IPS-NIHi7 (cell line): ENCODE results near the gene B4GALT5.
"Not testable (repeated sequence)": the region's sequence is repeated elsewhere in the genome, so short reads cannot be mapped to it uniquely, and the experiment has no call there.

ENCODE experiments used
- DNase-seq: peaks from one replicate; pipeline ENCODE4 v3.0.0; 2012; ENCODE audit warnings: mixed read lengths; ENCODE audit errors: extremely low spot score

The B4GALT5 gene

DNA sequence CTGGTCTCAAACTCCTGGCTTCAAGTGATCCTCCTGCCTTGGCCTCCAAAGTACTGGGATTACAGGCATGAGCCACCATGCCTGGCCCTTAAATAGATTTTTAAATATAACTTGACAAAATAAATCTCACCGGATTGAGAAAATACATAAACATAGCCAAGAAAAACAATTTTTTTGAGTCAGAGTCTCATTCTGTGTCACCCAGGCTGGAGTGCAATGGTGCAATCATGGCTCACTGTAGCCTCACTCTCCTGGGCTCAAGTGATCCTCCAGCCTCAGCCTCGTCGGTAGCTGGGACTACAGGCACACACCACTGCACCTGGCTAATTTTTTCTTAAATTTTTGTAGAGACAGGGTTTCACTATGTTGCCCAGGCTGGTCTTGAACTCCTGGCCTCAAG, 85.4 kb downstream of the B4GALT5 start:
- not testable (repeated sequence) for DNase-seq

DNA sequence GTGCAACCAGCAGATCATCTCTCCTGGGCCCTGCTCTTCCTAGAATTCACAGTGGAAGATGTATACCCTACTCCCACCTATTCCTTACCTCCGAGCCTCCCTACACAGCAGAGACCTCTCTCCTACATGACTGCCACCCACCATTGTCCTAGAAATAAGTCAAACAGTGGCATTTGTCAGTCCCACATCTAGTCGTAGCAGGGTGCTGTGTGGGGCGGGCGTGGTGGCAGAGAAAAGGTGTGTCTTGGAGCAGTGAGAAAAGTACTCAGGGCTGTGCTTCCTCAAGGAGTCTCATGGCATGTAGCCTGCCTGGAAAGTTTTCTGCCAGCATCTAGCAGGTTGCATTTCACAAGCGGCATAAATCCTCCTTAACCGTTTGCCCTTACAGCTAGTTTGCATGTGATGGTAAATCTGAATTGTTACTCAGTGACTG, 86.3 kb downstream of the B4GALT5 start:
- DNase-seq = no peak

DNA sequence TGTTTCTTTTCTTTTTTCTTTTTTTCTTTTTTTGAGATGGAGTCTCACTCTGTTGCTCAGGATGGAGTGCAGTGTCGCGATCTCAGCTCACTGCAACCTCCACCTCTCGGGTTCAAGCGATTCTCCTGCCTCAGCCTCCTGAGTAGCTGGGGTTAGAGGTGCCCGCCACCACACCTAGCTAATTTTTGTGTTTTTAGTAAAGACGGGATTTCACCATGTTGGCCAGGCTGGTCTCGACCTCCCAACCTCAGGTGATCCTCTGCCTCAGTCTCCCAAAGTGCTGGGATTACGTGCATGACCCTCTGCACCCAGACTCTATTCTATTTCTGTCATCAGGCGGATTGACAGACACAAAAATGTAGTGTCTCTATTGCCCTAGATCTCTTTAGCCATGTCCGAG, 88.7 kb downstream of the B4GALT5 start:
- DNase-seq = not testable (repeated sequence)

DNA sequence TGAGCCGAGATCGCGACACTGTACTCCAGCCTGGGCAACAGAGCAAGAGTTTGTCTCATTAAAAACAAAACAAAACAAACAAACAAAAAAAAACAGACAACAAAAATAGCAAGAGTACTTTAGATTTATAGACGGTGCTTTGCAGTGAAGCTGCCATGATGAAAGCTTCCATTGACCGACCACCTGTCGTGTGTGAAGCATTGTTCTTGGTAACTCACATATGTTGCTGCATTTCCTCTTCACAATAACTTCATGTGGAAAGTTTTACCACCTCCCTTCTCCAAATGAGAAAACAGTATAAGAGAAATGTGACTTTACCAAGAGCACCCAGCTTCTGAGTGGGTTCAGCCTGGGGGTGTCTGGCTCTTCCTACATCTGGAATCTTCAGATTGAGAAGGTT, 89.4 kb downstream of the B4GALT5 start:
- no peak for DNase-seq

DNA sequence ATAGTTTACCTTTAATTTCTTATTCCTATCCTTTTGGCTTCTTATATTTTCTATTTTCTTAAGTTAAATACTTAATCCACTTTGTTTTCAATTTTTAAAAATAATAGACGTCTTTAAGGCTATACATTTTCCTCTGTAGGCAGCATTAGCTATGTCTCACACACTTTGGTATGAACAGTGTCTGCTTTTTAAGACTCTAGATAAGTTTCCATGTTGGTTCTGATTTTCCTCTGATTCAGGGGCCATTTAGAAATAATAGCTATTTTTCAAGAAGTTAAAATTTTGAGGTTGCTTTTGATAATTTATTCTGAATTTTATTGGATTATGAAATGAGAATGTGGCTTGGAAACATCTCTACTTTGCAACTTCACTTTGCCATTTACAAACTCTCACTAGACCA, 91.4 kb downstream of the B4GALT5 start:
- no peak for DNase-seq

DNA sequence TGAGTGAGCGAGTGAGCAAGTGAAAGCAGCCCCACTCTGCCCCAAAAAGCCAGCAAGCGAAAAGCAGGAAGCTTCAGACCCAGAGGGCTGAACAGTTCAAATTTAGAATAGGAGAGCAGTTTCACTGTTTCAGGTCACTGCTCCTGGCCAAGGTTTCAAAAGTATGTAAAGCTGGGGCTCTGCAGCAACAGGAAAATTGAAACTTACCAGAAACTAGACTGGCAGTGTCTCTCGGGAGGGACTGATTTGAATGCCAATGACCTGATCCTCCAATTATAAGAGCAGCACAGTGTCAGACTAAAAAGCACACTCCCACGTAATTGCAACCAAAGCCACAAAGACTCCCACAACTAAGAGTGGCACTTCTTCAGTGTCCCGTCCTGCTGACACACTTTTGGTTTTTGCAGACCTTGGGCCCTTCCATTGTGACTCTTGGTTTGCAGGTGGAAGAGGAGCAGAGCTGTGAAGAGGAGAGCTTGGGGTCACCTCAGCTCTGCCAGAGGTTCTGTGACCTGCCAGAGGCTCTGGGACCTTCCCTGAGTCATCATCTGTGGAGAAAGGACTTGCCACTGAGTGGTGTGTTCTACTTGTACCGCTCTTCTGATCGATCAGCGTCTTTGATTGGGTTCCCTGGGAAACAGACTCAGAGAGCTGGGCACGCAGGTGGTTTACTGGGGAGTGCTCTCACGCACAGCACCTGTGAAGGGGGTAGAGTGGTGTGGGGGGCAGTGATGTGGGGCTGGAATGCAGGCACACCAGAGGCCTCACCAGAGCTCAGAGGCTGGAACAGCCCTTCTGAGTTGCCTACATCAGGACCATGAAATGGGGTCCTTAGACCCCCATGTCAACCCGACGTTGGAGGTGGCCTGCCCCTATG, 93.1 kb downstream of the B4GALT5 start:
- DNase-seq = no peak

DNA sequence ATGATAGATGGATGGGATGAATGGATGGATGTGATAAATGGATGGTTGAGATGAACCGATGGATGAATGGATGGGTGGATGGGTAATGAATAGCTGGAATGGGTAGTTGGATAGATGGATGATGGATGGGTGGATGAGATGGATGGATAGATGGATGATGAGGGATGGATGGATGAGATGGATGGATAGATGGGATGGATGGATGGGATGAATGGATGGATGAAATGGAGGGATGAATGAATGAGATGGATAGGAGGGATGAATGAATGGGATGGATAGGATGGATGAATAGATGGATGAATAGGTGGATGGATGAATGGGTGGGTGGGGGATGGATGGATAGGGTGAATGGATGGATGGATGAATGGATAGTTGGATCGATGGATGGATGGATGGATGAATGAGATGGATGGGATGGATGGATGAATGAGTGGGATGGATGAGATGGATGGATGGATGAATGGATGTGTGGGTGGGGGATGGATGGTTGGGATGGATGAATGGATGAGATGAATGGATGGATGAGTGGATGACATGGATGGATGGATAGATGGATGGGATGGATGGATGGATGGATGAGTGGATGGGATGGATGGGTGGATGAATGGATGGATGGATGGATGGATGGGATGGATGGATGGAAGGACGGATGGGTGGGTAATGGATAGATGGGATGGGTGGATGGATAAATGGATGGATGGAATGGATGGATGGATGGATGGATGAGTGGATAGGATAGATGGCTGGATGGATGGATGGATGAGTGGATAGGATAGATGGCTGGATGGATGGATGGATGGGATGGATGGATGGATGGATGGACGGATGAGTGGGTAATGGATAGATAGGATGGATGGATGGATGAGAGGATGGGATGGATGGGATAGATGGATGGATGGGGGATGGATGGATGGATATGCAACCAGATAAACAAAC, 94.3 kb downstream of the B4GALT5 start:
- no peak for DNase-seq

DNA sequence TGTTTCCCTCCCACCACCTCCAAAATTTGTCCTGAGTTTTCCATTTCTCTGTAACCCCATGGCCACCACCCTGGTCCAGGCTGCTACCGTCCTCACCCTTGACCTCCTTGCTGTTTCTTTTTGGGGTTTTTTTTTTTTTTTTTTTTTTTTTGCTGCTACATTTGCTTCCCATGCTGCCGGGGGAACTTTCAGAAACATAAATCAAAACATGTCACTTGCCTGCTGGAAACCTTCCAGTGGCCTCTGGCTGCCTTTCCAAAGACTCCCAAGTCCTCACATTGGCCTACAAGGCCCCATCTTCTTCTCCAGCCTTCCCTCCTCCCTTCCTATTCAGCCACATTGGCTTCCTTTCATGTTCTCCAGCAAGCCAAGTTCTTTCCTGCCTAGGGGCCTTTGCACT, 95.4 kb downstream of the B4GALT5 start:
- no peak for DNase-seq

DNA sequence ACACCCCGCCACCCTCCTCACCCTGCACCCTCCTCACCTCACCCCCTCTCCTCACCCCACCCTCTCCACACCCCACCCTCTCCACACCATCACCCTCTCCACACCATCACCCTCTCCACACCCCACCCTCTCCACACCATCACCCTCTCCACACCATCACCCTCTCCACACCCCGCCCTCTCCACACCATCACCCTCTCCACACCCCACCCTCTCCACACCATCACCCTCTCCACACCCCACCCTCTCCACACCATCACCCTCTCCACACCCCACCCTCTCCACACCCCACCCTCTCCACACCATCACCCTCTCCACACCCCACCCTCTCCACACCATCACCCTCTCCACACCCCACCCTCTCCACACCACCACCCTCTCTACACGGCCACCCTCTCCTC, 96.3 kb downstream of the B4GALT5 start:
- not testable (repeated sequence) for DNase-seq

DNA sequence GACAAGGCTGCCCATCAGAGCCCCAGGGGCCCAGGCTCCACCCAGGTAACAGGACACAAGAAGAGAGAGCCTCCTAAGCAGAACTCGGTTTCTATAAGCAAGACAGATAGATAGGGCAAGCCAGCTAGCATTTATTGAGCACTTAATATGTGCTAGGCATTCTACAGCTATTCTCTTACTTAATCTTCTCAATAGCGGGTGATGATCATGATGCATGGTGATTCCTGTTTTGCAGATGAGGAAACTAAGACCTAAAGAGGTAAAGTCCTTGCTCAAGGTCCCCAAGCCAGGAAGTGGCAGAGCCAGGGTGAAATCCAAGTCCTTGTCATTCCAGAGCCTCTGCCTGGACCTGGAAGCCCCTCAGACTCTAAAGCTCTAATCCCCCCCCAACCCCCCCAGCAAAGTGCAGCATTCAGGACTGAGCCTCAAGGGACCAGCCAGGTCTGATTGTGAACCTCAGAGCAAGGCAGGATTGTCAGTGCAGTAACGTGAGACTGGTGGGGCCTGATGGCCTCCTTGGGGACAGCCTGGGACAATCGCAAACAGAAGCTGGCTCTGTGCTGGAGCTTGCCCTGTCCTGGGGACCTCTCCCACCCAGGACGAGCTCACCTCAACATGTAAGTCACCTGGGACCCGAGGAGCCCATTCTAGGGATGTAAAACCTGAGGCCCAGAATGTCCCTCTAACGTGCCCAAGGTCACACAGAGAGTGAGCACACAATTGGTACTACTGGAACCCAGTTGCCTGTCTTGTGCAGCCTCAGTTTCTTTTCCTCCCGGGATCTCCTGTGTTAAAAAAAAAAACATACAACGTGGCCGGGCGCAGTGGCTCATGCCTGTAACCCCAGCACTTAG, 97.3 kb downstream of the B4GALT5 start:
- no peak for DNase-seq

DNA sequence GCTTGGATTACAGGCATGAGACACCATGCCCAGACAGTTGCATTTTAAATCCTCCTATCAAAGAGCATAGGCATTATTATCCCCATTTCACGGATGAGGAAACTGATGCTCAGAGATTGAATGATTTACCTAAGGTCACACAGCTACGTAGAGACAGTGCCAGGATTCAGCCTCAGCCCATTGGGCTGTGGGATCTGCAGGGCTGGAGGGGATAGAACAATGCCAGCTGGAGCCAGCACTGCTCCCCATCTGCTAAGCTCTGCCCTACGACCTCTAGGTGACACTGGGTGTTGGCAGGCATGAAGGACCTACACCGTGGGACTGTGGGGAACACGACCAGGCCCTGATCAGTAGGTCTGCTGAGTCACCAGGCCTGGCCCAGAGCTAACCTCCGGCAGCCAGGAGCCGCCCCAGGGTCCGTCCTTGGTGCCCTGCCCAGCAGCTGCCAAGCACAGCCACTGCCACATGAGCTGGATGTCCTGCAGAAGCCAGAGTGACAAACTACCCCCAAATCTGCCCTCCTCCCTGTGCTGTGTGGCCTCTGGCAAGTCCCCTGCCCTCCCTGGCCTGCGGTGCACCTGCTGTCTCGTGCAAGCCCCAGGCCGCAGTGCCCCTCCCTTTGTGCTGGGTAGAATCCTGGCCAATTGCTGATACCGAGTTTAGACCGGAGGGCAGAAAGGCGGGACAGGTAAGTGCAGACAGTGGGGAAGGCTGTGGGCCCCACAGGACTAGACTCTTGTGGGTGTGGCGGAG, 98.1 kb downstream of the B4GALT5 start:
- no peak for DNase-seq

DNA sequence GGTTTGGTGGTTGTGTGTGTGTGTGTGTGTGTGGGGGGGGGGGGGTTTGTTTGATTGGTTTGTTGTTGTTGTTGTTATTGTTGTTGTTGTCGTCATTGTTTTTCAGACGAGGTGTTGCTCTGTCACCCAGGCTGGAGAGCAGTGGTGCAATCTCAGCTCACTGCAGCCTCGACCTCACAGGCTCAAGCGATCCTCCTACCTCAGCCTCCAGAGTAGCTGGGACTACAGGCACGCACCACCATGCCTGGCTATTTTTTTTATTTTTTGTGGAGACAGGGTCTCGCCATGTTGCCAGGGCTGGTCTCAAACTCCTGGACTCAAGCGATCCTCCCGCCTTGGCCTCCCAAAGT, 98.7 kb downstream of the B4GALT5 start:
- DNase-seq = not testable (repeated sequence)

DNA sequence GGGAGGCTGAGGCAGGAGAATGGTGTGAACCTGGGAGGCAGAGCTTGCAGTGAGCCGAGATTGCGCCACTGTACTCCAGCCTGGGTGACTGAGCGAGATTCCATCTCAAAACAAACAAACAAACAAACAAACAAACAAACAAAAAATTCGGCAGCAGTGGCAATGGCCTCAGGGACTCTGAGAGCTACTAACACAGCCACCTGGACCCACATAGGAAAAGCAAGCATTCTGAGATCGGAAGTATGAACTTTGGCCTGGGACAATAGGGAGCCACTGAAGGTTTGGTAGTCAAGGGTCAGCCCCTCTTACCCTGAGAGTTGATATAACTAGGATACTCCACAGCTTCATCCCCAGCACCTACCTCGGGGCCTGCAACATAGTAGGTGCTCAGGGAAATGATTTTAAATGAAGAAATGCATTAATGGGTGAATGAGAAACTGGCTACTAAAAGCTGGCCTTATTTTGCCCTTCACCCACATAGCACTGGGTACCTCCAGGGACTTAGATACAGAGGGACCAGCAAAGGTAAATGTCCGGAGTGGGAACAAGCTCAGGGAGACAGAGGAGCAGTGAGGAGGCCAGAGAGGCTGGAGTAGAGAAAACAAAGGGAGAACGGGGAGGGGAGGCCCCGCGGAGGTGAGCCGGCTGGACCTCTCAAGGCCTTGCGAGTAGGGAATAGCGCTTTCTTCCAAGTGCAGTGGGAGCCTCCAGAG, 99.2 kb downstream of the B4GALT5 start:
- DNase-seq = no peak

DNA sequence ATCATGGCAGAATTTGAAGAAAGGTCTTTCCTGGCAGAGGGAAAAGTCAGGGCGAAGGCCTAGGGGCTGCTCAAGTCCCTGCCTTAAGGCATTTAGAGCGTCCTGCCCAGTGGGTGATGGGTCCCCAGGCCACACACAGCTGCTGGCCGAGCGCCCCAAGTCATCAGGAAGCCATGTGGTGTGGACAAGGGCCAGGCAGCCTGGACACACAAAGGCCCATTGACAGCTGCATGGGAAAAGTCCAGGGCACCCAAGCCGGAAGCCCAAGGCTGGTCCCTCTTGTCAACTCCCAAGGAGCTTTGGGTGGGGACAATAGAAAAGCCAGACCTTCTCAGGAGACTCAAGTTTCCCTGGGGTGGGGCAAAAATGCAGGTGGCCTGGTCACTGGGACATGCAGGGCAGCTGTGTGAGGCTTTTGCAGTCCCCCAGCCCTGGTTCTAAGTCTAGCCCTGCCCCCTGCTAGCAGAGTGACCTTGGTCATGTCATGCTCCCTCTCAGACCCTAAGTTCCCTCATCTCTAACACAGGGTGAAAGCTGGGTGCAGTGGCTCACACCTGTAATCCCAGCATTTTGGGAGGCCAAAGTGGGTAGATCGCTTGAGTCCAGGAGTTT, 101.4 kb downstream of the B4GALT5 start:
- no peak for DNase-seq

DNA sequence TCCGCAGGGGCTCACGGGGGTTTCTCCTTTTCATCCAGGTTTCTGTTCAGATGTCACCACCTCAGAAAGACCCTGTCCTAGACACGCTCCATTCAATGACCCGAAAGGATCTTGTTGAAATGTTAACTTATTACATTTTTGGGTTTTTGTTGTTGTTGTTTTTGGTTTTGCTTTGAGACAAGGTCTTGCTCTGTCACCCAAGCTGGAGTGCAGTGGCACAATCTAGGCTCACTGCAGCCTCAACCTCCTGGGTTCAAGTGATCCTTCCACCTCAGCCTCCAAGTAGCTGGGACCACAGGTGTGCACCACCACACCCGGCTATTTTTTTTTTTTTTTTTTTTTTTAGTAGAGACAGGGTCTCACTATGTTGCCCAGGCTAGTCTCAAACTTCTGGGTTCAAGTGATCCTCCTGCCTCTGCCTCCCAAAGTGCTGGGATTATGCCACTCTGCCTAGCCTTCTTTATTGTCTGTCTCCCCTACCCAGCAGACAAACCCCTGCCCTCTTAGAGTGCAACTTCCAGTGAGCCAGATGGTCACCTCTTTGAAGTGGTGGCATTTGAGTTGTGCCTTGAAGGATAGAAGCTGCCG, 102.0 kb downstream of the B4GALT5 start:
- not testable (repeated sequence) for DNase-seq

DNA sequence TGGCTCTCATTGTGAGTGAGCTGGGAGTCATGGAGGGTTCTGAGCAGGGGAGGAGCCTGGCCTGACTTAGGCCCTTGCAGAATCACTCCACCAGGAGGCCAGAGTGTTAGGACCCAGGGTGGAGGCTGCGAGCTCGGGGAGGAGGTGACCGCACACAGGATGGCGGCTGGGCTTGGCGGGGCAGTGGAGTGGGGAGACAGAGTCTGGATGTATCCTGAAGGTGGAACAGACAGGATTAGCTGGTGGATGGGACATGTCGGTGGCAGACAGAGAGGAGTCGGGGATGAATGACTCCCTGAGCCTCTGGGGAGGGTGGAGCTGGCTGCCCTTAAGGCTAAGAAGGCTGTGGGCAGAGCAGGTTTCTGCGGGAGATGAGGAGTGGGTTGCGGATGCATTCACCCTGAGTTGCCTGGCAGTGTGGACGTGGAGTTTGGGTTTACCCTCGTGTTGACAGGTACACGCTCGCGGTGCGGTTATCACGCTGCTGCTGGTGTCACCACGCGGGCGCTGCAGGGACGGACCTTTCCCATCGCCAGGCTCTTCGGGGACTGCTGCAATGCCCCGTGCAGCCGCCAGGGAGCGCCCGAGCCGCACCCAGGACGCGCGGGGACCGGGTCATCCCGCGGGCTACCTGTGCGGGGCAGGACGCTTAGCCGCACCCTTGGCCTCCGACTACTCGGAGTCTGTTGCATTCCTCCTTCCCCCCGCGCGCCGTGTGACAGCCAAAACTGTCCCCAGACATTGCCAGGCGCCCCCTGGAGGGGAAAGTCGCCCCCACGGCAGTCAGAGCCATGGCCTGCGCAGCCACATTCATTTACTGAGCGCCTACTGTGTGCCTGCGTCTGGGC, 102.8 kb downstream of the B4GALT5 start:
- peak; percentile 95 for DNase-seq

DNA sequence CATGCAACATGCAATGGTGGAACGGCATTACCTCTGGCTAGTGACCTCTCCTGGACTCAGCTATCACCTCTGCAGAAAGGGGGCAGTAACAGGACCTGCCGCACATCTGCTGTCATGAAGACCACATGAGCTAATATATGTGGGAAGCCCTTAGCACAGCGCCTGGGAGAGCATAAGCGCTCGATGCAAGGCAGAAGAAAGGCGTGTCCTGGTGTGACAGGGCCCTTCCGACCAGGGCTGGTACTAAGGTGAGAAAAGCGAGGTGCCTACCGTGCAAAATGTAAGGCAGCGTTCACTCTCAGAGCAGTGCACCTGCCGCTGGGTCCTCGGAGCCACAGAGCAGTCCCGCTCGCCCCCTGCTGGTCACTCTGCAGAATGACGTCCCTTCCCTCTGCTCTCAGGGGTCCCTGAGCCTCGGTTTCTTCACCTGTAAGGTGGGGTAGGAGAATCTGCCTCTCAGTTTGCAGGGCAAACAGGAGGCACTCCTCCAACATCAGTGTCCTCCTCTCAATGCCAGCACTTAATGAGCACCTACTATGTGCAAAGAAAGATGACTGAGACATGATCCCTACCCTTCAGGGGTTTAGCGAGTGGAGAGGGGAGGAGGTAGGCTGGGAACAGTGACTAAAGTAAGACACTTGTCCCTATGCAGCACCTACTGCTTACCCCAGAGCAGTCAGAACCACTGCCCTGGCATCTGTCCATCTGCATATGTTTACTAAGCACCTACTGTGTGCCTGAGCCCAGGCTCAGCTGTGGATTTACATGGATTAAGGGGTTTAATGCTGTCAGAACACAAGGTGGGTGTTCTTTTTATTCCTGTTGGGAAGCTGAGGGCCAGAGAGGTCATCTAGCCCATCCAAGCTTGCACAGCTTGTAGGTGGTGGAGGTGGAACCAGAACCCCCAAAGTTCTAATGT, 104.7 kb downstream of the B4GALT5 start:
- DNase-seq = peak; percentile 85

DNA sequence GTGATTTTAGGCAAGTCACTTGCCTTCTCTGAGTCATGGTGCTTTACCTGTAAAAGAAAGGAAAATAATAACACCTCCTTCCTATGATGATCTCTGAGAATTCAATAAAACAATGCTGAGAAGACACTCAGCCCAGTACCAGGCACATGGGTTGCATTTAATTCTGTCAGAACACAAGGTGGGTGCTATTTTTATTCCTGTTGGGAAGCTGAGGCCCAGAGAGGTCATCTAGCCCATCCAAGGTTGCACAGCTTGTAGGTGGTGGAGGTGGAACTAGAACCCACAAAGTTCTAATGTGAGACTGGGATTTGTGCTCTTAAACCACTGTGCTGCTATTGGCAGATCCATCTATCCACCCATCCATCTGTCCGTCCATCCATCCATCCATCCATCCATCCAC, 106.1 kb downstream of the B4GALT5 start:
- DNase-seq = no peak
